A673 (cell line): ENCODE measurements around the gene PLPP2. TPM values are rescaled to one million over a fixed set of nuclear protein-coding genes. Genes with fewer than 3 reads are reported as not detected.

Experiments
- BruUV-seq: library from RNA; stranded (reverse); fragments of 400-500 nt; replicated peaks from 2 replicates; lab custom pipeline; 2021; lab: Mats Ljungman, UMichigan
- CTCF ChIA-PET: fragments of 300-600 bp; sonication (Branson Sonifier 250); formaldehyde crosslinking; loops from one replicate; lab custom pipeline; 2022; ENCODE audit warnings: antibody characterized with exemption; lab: Charles Lee
- POLR2A ChIA-PET: fragments of 300-600 bp; sonication (Branson Sonifier 250); formaldehyde crosslinking; loops from one replicate; lab custom pipeline; 2022; ENCODE audit warnings: antibody characterized with exemption; ENCODE audit not compliant: low non-redundant PET; lab: Charles Lee
- DNase-seq: peaks from one replicate; pipeline ENCODE4 v3.0.0-alpha.2; 2015; ENCODE audit warnings: low spot score
- H3K27ac ChIP-seq: fragments of 200-600 bp; sonication (generic); 2 replicates; pipeline ENCODE4 v1.5.1; 2016; ENCODE audit warnings: mixed run types, low read depth, mild to moderate bottlenecking, mixed read lengths, antibody characterized with exemption, low read length; ENCODE audit not compliant: poor library complexity, severe bottlenecking
- H3K27me3 ChIP-seq: fragments of 200-600 bp; sonication (generic); replicated peaks from 2 replicates; pipeline ENCODE4 v1.6.1; 2017; ENCODE audit warnings: mixed run types, low read depth, mild to moderate bottlenecking, mixed read lengths, antibody characterized with exemption, low read length; ENCODE audit not compliant: insufficient read depth, poor library complexity
- H3K36me3 ChIP-seq: fragments of 200-600 bp; sonication (generic); 2 replicates; pipeline ENCODE4 v1.6.1; 2016; ENCODE audit warnings: mixed run types, mild to moderate bottlenecking, mixed read lengths, antibody characterized with exemption, low read length; ENCODE audit not compliant: insufficient read depth, poor library complexity, severe bottlenecking
- H3K4me1 ChIP-seq: fragments of 200-600 bp; sonication (generic); 2 replicates; pipeline ENCODE4 v1.6.1; 2017; ENCODE audit warnings: mixed run types, mild to moderate bottlenecking, mixed read lengths, antibody characterized with exemption, low read length; ENCODE audit not compliant: insufficient read depth, poor library complexity, severe bottlenecking
- H3K4me3 ChIP-seq: fragments of 200-600 bp; sonication (generic); 2 replicates; pipeline ENCODE4 v1.5.1; 2016; ENCODE audit warnings: low read depth, mixed run types, mild to moderate bottlenecking, mixed read lengths, low read length; ENCODE audit not compliant: poor library complexity, severe bottlenecking
- H3K9me3 ChIP-seq: fragments of 200-600 bp; sonication (generic); 2 replicates; pipeline ENCODE4 v1.6.1; 2016; ENCODE audit warnings: mixed run types, low read depth, mild to moderate bottlenecking, mixed read lengths, antibody characterized with exemption, low read length; ENCODE audit not compliant: poor library complexity, severe bottlenecking
- EZH2 ChIP-seq: fragments of 200-600 bp; sonication (generic); IDR thresholded peaks from 2 replicates; pipeline ENCODE4 v1.6.1; 2017; ENCODE audit warnings: borderline replicate concordance, low read depth, mild to moderate bottlenecking, mixed read lengths, antibody characterized with exemption, low read length; ENCODE audit not compliant: poor library complexity, severe bottlenecking
- intact Hi-C: fragments of 100-400 bp; cut with micrococcal nuclease; formaldehyde crosslinking; loops from one replicate; pipeline ENCODE4 v1.10.0; 2022; ENCODE audit not compliant: unreplicated experiment
- total RNA-seq: library from RNA; stranded (reverse); gene quantifications from 2 replicates; pipeline ENCODE4 v1.2.3, GENCODE V29; 2021
- TF ChIP-seq, protein P1 (sequence below): fragments of 300-800, 200-600 bp; sonication (generic); conservative IDR thresholded peaks from 2 replicates; pipeline ENCODE4 v1.5.1; 2017; ENCODE audit warnings: low read depth, mild to moderate bottlenecking, antibody characterized with exemption, low read length, moderate library complexity, mixed read lengths

PLPP2 gene
- total RNA-seq, 1 experiment from 2014 or later = 2.6 TPM

DNA sequence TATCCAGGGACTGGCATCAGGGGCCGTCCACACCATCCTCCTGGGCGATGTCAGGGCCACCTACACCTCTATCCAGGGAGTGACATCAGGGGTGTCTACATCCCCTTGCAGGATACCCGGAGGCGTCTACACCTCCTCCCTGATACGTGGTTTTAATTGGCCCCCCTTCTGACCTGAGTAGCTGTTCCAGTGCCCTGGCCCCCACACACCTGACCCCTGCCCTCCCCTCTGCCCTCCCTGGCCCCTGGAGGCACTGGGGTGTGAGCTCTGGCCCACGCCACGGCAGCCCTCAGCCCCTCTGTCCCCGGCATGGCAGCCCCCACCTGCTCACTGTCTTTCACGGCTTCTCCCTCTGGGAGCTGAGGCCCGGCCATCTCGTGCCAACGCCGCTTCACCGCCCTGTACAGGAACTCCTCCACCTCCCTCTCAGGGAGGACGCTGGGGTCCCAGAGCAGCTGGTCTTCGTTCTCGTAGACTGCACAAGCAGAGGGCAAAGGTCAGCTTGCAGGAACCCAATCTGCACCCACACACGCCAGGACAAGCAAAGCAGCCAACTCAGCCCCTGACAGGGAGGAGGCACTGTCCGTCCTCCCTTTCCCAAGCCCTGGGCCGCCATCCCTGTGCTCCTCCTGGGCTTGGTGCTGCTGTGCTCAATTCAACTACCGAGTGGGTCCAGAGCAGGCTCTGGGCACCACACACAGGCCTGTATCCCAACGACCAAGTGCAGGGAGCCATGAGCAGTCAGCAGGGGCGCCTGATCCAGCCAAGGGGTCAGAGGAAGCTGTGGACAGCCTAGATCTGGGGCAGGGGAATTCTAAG is 22.2 kb upstream of the PLPP2 start:
- Histone ChIP-seq H3K36me3 (peaks cover 21% of the 10 kb centered on the region), H3K27me3 (no peaks in the 10 kb centered on the region), H3K4me3 (no peak overlapping the region), H3K27ac (no peak overlapping the region), H3K9me3 (no peaks in the 10 kb centered on the region), H3K4me1 (no peaks in the 10 kb centered on the region)
- no peak for DNase-seq
- CTCF ChIA-PET = no interaction called here
- no TSS peak for BruUV-seq
- TF ChIP-seq EZH2 = no peak
- TF ChIP-seq, protein P1, sequence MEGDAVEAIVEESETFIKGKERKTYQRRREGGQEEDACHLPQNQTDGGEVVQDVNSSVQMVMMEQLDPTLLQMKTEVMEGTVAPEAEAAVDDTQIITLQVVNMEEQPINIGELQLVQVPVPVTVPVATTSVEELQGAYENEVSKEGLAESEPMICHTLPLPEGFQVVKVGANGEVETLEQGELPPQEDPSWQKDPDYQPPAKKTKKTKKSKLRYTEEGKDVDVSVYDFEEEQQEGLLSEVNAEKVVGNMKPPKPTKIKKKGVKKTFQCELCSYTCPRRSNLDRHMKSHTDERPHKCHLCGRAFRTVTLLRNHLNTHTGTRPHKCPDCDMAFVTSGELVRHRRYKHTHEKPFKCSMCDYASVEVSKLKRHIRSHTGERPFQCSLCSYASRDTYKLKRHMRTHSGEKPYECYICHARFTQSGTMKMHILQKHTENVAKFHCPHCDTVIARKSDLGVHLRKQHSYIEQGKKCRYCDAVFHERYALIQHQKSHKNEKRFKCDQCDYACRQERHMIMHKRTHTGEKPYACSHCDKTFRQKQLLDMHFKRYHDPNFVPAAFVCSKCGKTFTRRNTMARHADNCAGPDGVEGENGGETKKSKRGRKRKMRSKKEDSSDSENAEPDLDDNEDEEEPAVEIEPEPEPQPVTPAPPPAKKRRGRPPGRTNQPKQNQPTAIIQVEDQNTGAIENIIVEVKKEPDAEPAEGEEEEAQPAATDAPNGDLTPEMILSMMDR = no peak
- intact Hi-C loops = no loop called here
- POLR2A ChIA-PET = no interaction called here

DNA sequence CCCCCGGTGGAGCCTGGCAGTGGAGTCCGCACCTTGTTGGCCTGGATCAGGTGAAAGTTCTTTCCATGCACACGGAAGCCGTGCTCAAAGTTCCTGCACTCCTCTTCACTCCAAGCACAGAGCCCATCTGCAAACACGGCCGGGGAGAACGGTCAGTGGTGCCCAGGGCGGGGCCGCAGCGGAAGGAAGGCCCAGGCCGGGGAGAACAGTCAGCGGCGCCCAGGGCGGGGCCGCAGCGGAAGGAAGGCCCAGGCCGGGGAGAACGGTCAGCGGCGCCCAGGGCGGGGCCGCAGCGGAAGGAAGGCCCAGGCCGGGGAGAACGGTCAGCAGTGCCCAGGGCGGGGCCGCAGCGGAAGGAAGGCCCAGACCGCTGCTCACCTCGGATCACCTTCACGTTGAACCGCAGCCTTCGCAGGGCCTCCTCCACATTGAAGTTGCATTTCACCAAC is 20.6 kb upstream of the PLPP2 start:
- CTCF ChIA-PET = no interaction called here
- TF ChIP-seq, protein P1 = no peak
- no peak for TF ChIP-seq EZH2
- intact Hi-C loops = no loop called here
- POLR2A ChIA-PET = no interaction called here
- Histone ChIP-seq H3K4me3 (no peak overlapping the region), H3K4me1 (no peaks in the 10 kb centered on the region), H3K36me3 (peaks cover 30% of the 10 kb centered on the region), H3K27me3 (no peaks in the 10 kb centered on the region), H3K9me3 (no peaks in the 10 kb centered on the region), H3K27ac (no peak overlapping the region)
- DNase-seq = no peak
- no TSS peak for BruUV-seq

DNA sequence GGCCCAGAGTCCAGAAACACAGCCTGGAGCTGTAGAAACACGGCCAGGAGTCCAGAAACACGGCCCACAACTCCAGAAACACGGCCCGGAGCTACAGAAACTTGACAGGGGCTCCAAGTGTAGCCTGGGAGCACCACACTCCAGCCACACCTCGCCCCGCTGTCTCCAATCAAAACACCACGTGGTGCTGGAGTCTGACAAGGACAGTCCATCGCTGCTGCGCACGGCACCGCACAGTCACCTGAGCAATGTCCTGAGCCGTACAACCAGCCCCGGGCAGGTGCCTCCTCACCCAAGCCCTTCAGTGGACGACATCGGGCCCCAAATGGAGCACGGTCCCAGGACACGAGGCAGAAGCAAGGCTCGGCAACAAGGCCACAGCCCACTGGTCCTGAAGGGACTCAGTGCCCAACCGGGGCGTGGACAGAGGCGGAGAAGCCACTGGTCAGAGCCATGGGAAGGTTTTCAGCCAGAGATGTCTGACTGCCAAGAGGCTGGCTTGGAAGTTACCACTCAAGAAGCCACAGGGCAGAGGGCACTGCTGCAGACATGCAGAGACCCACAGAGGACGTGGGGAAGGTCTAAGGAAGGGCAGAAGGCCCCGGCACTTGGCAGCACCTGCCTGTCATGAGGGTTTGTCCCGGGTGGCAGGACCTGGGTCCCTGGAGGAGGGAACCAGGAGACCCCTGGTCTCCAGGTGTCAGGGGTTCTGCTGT is 19.7 kb upstream of the PLPP2 start:
- BruUV-seq = no TSS peak
- CTCF ChIA-PET = no interaction called here
- POLR2A ChIA-PET = no interaction called here
- Histone ChIP-seq H3K36me3 (peaks cover 39% of the 10 kb centered on the region), H3K27me3 (no peaks in the 10 kb centered on the region), H3K4me3 (no peak overlapping the region), H3K27ac (no peak overlapping the region), H3K4me1 (no peaks in the 10 kb centered on the region), H3K9me3 (no peaks in the 10 kb centered on the region)
- no peak for DNase-seq
- TF ChIP-seq EZH2 = no peak
- TF ChIP-seq, protein P1 = no peak
- intact Hi-C loops = no loop called here
